ENCODE measurements around the gene STEAP3.

Gene STEAP3

DNA sequence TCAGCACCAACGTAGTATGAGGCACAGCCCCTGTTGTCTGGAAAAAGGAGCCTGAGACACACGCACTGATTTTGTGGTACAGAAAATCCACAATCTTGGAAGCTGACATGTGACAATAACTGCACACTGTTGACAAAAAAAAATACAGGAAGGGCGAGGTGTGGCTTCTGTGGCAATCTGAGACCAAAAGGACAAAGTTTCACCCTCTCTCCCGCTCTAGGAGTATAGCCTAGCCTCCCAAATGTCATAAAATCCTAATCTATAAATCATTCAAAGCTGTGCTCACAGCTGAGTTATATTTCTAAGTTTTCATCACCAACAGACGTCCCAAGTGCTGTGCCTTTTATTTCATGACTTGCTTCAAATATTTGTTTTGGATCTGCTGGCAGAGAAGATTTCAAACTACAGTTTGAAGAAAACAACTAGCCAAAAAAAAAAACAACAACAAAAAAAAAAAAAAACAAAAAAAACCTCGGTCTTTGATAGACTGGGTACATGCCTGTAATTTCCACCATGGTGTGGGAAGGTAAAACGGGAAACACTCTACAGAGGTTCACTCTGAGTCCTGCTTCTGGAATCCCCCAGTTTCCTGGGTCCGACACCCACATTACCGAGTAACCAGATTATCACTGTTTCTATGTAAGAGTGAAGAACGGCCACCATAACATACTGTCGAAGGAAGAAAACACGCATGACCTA, 82.0 kb downstream of the STEAP3 start:
- no peak for DNase-seq

- DNase-seq, result no peak
Observed at GRCh38 chr2:119306196-119306590, 82.6 kb downstream of the STEAP3 start.

DNA sequence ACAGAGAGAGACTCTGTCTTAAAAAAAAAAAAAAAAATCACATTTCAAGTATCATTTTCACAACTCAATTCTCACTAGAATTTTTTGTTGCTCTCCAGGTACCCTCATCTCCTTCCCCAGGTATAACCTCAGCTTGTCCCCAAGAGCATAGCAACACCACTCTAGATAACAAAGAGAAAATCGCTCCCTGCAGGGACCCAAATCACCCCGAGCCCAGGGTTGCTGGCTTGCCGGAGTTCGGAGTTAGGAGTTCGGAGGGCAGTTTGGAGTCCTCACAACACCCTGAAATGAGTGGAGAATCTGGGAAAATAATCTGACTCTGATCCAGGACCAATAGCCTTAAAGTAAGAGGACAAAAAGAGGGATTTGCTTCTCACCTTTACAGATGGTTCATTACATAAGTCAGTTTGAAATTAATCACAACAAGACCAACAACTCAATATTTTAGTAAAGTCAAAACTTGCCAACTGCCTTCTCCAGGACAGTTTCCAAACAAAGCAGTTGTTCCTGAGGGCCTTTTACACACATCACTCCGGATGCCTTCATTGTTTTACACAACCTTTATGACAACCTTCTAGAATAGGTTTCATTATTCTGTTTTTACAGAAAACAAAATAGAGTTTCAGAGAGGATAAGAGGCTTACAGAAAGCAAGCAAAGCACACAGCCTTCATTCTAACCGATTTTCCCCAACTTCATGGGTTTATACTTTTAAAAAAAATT, 83.9 kb downstream of the STEAP3 start:
- no peak for DNase-seq

GRCh38 chr2:119308793-119309330, 85.2 kb downstream of the STEAP3 start:
- no peak for DNase-seq

- no peak for DNase-seq
Observed at GRCh38 chr2:119311371-119311770, 87.7 kb downstream of the STEAP3 start.

GRCh38 chr2:119311831-119312230, 88.2 kb downstream of the STEAP3 start:
- no peak for DNase-seq
